HG03378 (cell line): ENCODE data around the gene C17orf67.

ENCODE experiments used
- ATAC-seq: cut with Tn5 transposase; IDR thresholded peaks from one replicate; pipeline ENCODE4 v1.9.1; 2021; ENCODE audit warnings: mild to moderate bottlenecking, moderate library complexity; ENCODE audit not compliant: unreplicated experiment

The C17orf67 gene

DNA sequence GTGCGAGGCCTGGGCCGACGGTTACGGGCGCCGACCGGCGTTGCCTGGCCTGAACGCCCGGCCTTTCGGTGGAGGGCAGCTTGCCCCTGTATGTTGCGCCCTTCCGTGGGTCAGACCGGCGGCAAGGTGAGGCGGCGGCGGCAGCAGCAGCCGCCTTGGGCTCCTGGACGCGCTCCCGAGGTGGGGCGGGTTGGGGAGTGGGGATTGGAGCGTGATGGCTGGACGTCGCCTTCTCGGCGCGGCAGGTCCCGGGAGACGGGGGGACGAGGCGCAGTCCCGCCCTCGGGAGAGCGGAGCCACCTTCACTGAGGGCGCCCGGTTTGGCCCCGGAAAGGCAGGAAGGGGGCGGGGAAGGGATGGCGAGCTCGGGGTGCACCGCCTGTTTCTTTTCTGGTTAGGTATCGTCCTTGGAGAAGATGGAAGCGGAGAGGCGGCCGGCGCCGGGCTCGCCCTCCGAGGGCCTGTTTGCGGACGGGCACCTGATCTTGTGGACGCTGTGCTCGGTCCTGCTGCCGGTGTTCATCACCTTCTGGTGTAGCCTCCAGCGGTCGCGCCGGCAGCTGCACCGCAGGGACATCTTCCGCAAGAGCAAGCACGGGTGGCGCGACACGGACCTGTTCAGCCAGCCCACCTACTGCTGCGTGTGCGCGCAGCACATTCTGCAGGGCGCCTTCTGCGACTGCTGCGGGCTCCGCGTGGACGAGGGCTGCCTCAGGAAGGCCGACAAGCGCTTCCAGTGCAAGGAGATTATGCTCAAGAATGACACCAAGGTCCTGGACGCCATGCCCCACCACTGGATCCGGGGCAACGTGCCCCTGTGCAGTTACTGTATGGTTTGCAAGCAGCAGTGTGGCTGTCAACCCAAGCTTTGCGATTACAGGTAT, 902 bp upstream of the C17orf67 start:
- peak; percentile 29 for ATAC-seq

DNA sequence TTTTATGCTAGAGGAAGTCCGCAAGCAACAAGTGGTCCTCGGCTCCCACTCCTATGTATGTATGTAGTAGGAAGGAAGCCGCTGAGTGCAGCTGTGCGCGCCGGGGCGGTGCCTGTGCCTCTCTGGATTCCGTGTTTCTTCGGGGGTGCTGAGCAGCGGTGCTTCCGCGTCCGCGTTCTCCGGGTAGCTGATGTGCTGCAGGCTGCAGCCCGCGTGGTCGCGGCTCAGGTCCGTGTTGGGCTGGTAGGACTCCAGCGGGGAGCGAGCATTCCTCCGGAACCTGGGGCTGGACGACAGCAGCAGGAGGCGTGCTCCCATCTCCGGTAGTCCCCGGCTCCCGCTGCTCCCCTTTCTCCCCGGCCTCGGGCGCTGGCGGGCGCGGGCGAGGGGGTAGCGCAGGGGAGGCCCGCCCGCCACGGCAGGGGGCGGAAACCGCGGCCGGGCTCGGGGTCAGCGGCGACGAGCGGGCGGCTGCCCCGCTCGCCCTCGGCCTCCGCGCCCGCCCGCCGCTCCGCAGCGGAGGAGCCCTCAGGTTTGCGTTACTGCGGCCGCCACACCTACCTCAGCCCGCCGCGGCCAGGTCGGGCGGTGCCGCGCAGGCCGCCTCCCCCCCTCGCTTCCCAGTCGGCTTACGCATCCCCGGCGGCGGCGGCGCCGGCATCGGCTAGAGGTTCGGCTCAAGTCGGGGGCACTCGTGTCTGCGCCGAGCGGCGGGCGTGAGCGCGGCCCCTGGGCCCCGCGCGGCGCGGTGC, 487 bp downstream of the C17orf67 start:
- peak; percentile 48 for ATAC-seq

DNA sequence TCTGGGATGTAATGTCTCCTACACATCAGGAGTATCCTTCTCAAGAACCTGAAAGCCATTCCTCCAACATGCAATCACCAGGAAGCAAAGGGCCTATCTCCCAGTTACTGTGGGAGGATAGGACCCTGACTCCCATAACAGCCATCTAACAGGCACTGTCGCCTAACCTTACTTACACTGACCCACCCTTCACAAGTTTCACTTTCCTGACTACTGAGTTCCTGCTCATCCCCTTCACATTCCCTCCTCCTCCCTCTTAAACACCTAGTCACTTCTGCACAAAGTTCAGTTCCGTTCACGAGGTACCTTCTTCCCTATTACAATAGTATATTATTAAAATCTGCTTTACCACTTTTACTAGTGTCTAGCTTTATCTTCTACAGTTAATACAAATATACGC, 1.3 kb downstream of the C17orf67 start:
- ATAC-seq: no peak

DNA sequence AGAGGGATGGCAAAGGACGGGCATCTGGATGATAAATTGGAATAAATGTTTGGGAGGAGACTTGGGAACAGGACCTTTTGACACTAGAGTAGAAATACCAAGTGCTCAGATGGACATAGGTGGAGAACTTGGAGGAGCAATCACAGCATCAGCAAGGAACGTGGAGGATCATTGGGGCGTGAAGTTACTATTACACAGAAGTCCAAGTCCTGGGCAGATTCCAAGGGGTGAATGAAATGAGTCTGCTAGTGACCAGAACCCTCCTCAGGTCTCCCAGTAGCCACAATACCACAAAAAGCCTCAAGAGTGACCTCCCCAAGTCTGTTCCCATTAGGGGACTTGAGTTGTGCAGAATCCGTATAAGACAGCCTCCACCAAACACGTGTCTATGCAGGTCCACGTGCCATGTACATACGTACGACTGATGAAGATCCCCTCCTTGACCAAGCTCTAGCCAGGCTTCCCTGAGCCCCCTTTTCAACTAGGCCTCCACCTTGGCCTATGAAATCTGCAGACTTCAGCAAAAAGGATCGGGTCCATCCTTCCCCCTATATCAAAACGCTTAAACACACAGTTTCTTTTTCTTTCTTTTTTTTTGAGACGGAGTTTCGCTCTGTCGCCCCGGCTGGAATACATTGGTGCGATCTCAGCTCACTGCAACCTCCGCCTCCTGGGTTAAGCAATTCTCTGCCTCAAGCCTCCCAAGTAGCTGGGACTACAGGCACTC, 2.2 kb downstream of the C17orf67 start:
- ATAC-seq: no peak

DNA sequence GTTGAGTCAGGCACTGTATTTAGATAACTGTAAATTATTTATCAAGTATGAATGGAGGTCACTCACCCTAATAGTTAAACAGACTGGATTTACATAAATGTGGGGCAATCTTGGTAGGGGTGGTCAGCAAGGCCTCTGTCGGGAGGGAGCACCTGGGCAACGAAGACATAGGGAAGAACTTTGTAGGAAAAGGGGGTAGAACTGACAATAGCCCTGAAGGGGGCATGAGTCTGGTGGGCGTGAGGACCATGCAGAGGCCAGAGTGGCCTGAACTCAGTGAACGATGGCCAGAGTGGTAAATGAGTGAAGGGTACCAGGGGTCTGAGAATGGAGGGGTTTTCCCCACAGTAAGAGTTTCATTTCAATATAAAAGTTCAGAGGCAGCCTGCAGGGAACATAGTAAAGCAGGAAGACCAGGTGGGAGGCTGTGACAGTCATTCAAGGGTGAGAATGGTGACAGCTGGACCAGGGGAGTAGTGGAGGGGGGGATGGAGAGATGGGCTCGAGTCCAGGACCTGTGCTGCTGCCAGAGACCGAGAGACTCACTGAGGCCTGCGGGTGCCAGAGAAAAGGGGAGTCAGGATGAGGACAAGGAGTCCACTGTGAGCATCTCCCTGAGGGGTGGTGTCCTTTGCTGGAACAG, 2.9 kb downstream of the C17orf67 start:
- no peak for ATAC-seq

DNA sequence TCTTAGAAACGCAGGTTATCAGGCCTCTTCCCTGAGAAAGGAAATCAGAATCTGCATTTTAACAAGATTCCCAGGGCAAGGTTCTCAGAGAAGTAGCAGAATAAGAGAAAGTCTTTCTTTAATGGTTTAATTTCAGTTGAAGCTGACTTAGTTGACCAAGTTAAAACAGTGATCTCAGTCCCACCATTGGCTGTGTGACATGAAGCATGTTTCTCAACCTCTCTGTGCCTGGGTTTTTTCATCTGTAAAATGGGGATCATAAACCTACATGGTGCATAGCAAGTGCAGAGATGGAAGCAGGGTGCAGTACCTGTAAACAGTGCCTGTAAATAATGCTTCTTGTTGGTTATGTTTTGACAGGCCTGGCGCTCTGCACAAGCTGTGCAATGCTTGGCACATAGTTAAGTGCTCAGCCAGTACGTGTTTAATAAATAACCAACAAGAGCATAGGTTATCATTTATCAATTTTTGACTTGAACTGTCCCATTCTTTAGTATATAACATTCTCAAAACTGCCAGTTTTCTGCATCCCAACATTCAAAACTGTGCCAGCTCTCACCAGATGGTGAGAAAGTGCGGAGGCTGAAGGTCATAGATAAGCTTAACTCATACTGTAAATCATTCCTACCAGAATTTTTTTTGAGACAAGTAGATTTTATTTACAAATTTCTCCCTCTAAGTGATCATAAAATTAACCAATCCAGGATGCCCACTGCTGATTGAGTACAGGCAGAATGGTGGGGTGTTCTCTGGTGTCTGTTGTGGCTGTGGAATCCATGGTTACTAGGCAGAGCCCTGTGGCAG, 6.9 kb downstream of the C17orf67 start:
- ATAC-seq: no peak

DNA sequence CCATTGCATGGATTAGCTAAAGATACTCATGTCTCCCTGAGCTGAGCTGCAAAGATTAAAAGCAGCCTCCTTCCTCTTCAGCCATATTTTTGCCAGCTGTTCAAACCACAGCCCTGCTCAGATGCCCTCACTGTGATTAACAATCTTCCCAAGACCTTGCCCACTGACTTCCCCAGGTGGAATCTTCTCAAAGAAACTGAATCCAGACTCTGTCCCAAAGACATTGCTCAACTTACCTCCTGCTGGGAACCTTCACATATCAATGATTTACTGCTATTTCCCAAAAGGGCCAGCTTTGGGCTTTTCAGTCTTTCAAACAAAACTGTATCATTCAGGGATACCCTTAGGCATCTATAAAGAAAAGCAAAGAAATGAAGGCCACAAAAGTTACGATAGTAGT, 9.2 kb downstream of the C17orf67 start:
- no peak for ATAC-seq

DNA sequence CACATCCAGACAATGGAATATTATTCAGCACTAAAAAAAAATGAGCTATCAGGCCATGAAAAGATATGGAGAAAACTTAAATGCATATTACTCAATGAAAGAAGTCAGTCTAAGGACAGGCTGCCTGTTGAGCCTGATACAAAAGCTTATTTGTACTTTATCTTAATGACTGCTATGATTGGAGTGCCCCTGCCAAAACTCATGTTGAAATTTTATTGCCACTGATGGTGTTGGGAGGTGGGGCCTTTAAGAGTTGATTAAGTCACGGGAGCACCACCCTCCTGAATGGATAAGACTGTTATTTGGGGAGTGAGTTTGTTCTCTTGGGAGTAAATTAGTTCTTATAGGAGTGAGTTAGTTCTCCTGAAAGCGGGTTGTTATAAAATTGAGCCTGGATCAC, 9.9 kb downstream of the C17orf67 start:
- no peak for ATAC-seq

DNA sequence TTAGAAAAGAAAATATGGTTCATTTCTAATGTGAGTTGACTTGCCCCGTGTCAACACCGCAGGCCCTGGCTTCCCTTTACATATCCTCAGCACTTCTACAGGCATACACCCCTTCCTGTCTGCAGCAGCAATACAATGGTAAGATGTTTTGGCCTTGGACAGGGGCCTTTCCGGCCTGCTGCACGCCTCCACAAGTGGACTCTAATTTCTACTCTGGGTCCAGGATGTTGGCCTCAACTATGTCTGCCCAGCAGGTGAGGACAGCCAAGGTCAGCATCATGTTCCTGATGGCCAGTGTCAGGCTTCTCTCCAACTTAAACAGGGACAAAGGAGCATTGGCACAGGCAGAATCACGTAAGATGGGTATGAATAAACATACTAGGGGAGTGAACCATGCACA, 11.0 kb downstream of the C17orf67 start:
- ATAC-seq: no peak

DNA sequence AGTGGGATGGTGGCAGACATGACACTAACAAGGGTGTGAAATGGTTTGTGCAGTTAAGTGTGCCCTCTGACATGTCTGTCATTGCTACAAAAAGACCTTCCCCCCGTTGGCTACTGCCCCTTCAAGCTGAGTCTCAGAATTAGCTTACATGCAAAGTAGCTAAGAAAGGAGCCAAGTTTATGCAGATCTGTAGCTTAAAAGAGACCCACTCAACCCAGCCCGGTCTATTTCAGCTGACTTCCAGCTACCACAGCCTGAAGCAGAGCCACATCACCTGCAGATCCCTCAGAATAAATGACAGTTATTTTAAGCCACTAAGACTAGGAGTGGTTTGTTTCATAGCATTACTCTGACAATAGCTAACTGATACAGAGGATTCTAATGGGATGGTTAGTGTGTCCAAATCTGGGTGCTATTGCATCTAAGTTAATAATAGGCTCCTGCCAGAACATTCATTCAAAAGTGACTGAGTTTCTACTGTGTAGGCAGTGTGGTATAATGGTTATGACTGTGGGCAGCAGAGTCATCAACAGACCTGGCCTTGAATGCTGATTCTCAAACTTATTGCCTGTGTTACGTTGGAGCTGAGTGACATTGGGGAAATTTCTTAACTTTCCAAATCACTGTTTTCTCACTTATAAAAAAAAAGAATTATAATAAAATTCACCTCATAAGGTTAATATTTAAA, 11.7 kb downstream of the C17orf67 start:
- ATAC-seq: no peak

DNA sequence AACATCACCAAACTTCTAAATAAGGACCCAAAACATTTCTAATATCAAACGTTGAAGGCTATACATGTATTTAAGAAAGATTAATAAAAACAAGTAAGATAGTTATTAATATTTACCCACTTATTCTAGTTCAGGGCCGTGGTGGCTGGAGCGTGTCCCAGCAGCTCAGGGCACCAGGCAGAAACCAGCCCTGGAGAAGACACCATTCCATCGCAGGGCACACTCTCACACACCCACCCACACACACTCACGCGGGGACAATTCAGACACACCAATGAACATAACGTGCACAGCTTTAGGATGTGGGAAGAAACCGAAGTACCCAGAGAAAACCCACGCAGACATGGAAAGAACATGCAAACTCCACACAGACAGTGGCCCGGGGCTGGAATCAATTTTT, 13.5 kb downstream of the C17orf67 start:
- no peak for ATAC-seq

DNA sequence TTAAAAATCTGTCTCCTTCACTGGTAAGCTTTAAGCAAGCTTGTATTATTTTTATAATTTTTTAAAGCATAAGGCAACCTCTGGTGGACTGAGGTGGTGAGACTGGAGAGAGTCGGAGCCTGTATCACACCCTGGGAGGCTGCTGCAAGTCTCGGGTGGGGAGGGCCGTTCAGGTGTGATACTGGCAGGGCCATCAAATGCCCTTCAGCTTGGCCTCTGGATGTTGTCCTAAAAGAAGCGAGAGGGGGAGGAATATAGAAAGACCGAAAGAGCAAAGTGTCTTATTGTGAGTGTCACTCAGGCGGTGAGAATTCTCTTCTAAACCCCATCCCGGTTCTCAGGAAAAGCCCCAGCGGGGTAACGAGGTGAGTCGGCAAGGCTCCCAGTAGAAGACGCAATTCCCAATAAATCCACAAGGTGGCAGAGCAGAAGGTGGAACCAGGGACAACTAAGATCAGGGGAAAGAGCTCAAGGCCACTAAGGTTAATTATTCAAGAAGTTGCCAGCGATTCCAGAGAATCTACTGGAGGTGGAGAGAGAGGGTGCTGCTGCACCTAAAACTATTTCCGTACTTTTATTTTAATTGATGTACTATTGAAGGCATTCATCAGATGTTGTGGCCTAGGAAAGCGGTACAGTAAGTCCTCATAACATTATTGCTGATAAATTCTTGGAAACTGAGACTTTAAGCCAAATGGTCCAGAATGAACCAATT, 14.1 kb downstream of the C17orf67 start:
- ATAC-seq: peak; percentile 73

DNA sequence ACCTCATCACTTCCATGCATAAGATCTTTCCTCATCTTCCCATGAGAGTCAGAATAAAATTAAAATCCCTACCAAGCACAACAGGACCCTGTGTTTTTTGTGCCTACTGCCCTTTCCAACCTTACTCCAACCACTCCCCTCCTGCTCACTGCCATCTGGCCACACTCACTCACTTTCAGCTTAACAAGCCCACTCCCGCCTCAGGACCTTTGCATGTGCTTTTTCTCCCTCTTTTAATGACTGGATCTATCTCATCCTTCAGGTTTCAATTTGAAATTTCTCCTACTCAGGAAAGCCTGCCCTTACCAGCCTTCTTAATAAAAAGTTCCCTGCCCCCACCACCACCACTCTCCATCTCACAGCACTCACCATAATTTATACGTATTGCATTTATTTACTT, 14.7 kb downstream of the C17orf67 start:
- ATAC-seq: no peak

DNA sequence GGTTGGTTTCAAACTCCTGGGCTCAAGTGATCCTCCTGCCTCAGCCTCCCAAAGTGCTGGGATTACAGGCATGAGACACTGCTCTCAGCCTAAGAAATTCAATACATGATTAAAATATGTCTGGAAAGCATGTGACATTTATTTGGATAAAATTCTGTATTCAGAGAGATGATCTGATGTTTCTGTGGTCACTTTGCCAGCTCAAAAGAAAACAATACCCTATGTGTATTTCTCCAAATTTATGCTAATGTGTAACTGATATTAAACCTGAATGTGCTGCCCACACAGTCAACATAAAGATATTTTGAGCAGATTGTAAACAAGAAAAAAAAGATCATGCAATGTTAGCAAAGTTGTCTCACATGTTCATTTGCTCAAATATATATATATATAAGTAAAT, 16.7 kb downstream of the C17orf67 start:
- ATAC-seq: no peak

DNA sequence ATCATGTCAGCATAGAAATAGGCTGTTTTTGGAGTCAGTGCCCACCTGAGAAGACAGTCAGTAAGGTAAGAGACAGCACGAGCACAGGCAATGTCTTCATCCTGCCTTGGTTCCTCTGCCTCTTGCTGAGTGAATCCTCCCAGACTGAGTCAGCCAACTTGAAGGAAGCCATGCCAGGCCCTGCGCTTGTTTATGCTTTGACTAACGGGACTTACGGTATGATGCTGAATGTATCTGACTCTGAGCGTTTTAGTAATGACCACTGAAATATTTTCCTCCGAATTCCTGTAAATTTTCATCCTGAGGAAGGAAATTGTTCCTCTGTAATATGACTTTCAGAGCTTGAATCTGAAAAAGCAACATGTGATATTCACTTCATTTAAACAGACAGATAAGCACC, 18.0 kb downstream of the C17orf67 start:
- no peak for ATAC-seq

DNA sequence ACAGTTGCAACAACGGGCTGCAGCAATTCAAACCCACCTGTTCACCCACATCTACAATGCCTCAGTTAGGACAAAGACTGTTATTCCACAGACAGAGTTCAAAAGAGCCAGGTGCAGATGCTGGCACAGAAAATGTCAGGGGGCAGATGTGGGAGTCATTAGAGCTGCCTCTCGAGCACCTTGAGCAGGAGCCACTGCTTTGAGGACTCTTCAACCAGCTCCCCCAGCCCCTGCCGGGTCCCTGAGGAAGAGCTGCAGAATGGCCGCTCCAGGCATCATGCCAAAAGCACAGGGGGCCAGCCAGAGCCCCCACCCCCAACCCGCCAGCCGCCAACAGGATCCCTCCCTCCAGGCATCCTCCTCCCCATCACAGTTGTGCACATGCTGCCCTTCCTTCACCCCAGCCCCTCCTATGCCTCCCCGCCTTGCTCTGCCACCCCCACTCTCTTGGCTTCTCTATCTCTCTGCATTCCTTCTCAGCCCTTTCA, 20.8 kb downstream of the C17orf67 start:
- ATAC-seq: no peak

DNA sequence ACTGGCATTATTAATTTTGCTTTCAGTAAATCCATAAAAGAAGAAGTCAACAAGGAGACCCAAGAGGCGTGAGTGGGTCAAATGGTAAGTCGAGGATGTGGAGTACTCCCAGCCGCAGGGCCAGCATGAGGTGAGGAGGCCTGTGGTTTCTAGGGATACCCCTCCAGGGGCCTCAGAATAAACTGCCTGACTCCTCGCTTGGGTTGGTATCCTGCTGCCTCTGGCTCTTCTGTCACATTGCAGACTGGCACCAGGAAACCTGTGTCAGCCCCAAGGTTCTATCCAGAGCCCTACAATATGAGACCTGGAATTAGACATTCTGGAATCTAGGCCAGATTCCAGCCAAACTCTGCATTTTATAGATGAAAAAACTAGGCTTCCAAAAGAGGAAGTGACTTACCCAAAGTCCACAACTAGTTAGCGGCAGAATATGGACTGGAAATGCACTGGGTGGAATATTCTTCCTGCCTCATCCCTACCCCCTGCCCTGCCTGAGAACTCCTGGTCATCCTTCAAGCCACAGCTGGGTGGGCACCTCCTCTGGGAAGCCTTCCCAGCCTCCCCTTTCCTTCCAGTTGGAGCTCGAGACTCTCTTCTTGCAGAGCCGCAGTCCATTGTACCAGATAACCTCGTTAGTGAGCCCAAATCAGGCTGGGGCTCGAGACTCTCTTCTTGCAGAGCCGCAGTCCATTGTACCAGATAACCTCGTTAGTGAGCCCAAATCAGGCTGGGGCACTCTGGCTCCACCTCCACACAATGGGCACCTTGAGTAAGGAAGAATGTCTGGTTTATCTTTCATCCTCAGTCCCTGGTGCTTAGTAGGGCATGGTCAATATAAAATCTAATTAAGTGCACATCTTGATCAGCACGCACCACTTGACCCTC, 22.6 kb downstream of the C17orf67 start:
- ATAC-seq: no peak

DNA sequence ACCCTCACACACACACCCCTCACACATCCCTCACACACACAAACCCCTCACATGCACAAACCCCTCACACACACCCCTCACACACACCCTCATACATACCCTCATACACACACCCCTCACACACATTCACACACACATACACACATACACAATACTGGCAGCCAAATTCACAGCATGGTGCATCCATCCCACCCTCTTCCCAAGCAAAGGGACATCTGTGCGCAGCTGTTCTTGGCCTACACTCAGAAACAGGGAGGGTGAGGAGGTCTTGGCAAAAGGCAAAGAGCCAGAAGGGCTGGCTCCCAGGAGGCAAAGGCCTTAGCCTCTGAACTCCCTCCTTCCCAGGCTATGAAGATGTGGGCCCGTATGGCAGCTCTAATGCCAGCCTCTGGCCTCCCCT, 23.4 kb downstream of the C17orf67 start:
- ATAC-seq: no peak
